Hematopoietic multipotent progenitor cell (in vitro differentiated cells): ENCODE results near the gene CST8. TPM values are rescaled to one million over a fixed set of nuclear protein-coding genes. Genes with fewer than 3 reads are reported as not detected.

ENCODE experiments used
- DNase-seq, 3 donors: peaks; one replicate each; pipeline ENCODE4 v3.0.0-alpha.2; 2011 to 2015; ENCODE audit warnings: low read depth in 2 of 3, low spot score in 2 of 3
- total RNA-seq: library from RNA; depleted of rRNA; stranded (reverse); fragments of >200 nt; gene quantifications from one replicate; pipeline ENCODE4 v1.2.3, GENCODE V29; 2012

The CST8 gene
- total RNA-seq, 1 donor = not detected

DNA sequence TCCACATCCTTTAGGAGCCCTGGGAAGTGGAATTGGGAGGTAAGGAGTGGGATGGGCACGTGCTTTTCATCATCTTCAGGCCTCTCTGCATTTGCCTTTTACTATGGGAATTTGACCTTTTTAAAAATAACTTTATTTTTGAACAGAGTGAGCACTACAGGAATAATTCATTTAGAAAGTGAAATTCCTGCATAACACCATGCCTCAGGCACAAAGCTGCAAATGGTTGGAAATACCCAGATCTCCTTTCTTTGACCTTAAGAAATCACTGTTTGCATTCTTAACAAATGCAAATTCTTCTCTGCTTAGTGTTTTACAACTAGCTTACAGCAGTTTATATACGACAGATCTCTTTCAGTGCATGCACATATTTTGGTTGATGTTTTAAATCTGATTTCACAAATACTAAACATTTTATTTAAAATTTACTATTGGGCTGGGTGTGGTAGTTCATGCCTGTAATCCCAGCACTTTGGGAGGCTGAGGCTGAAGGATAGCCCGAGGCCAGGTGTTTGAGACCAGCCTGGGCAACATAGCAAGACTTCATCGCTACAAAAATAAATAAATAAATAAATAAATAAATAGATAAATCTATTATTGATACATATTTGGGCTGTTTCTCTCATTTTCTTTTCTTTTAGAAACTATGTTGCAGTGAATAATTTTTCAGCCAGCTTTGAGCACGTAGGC lies 24.5 kb downstream of the CST8 start:
- no peak for DNase-seq

DNA sequence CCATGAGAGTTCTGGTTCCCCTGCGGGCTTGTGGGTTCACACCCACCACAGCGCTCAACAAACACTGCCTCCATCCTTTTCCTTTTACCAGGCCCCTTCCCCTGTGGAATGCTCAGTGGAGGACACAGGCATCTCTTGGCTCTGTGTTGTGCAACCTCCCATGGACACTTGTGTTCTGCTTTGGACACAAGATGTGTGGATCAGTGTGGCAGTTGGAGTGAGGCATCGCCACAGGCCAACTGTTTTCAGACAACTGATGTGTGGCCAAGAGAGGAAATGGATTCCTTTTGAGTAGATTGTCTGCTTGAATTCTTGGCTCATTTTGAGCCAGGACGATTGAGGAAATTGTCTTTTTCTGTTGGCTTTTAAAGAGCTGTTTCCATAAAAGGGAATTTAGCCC lies 26.8 kb downstream of the CST8 start:
- DNase-seq = no peak

DNA sequence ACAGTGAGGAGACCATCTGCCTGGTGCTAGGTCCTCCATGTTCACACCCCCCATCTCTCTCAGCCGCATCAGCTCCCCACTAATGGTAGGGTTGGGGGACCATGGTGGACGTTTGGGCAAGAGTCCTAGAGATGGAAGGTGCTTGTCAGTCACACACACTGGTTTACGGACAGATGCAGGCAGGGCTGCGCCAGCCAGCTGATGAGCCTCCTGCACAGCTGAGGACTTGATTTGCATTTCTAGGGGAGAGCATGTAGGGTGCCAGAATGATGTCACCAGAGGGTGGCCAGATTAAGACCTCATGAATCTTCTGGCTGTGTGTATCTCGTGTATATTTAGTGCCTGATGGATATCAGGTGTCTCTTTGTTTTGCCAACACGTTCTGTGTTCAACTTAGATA lies 28.6 kb downstream of the CST8 start:
- DNase-seq = no peak

DNA sequence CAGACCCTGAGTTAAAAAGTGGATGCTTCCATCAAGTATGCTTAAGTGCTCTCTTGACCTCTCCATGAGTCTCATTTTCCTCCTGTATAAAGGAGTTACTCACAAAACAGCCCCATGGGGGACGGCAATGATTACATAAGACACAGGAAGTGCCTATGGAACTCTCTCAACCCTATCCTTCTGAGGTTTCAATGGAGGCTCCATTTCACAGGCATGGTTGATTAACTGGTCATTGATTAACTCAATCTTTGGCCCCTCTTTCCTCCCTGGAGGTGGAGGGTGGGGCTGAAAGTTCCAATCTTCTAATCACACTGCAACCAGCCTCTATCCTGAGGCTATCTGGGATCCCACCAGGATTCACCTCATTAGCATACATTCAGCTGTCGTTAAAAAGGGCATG lies 29.3 kb downstream of the CST8 start:
- DNase-seq = no peak

DNA sequence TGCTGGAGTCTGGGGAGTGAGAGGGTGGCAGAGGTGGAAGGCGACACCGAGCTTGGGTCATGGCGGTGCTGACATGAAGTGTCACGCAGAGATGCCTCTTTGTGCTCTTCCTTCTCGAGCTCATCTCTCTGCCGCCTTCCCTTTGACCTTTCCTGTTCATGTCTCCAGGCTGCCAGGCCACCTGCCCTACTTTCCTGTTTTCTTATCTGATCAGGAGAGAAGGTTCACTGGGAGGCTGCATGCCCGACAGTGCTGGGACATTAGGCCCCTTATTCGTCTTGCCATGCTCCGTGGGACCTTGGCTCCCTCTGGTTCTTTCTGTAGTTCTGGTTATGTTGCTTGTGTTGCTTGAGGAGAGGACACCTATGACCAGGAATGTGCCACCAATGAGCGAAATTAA lies 33.2 kb downstream of the CST8 start:
- no peak for DNase-seq

DNA sequence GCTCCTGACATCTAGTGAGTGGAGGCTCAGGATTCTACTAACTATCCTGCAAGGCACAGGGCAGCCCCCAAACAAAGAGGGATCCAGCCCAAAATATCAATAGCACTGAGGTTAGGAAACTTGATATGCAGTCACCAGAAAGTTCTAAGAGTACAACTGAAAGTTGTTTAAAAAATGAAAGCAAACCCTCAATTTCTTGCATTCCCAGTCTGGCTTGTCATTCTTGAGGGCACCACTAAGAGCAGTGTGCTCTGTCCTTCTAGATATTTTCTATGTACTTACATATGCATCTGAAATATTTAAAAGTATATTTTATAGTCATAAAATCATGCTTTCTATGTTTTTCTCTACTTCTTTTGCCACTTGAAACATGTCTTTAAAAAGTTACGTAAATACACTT lies 35.9 kb downstream of the CST8 start:
- no peak for DNase-seq

DNA sequence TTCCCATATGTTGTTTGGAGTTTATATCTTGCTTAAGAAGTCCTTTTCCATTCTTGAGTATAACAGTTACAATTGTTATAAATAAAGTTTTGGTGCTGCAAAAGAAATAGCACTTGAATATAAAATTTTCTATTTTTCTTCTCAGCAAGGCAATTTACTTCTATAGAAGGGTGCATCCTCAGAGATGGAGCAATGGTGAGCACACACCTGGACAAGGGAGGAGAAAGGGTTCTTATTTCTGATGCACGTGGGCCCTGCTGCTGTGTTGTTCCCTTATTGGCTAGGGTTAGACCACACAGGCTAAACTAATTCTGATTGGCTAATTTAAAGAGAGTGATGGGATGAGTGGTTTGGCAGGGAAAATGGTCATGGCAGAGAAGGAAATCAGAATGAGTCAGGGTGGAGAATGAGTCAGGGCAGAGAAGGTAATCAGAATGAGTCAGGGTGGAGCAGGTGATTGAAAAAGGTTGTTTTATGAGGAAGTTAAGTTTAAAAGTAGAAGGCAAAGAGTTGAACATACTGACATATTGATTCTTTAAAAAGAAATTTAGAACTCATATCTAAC lies 38.0 kb downstream of the CST8 start:
- no peak for DNase-seq

DNA sequence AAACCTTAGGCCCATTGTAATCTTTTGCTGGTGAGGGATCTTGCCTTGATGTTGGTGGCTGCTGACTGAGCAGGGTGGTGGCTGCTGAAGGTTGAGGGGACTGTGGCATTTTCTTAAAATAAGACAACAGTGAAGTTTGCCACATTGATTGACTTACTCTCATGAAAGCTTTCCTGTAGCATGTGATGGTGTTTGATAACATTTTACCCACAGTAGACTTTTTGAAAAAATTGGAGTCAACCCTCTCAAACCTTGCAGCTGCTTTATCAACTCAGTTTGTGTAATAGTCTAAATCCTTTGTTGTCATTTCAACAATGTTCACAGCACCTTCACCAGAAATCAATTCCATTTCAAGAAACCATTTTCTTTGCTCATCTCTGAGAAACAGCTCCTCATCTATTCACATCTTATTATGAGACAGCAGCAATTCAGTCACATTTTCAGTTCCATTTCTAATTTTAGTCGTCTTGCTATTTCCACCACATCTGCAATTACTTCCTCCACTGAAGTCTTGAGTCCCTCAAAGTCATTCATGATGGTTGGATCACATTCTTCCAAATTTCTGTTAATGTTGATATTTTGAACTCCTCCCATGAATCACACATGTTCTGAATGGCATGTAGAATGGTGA lies 40.1 kb downstream of the CST8 start:
- no peak for DNase-seq

DNA sequence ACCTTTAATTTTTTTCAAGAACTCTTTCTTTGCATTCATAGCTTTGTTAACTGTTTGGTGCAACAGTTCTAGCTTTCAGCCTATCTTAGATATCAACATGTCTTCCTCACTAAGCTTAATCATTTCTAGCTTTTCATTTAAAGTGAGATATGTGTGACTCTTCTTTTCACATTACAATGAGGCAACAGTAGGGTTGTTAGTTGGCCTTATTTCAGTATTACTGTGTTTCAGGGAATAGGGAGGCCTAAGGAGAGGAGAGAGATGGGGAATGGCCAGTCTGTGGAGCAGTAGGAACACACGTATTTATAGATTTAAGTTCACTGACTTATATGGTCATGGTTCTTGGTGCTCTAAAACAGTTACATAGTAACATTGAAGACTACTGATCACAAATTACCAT lies 41.6 kb downstream of the CST8 start:
- no peak for DNase-seq

DNA sequence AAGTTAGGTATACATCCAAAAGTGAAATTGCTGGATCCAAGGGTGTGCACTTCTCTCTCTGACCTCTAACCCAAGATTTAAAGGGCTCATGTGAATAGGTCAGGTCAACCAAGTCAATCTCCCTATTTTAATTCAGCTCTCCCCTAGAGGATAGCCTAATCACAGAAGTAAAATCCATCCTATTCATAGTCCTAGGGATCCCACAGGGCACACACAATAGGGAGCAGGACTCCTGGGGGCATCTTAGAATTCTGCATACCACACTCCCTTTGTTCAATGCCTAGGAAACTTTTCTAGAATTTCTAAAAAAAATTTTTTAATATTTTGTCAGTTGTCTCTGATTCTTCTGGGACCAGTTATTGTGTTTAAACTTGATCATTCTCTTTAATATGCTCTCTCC lies 42.2 kb downstream of the CST8 start:
- no peak for DNase-seq

DNA sequence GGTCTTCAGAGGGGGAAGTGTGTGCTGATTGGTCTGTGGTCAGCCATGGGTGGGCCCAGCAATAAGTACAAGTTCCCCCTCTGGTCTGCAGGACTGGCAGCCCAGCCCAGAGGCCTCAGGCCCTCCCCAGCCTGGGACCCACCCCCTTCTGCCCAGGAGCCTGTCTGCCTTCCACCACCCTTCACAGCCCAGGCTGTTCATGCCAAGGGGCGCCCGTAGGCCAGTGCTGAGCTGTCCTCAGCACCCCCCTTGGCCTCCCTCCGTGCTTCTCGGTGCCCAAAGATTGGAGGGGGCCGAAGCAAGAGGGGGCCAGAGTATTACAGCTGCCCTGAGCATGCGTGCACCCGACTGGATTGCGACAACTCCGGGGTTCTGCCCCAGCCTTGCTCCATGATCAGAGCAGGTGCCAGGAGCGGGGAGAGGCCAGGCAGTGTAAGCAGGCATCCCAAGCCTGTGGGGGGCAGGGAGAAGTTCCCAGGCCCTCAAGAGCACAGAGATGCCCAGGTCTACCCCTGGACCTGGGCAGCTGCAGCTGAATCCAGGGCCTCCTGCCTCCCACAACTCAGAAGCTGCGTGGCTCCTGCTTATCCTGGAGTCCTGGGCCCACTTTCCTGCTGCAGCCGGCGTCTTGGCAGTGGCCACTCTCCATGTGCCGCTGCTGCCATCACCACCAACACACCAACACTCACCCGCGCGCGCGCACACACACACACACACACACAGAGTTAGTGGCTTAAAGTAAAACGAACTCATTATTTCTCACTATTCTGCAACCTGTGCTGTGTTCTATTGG lies 44.1 kb downstream of the CST8 start:
- DNase-seq = no peak

DNA sequence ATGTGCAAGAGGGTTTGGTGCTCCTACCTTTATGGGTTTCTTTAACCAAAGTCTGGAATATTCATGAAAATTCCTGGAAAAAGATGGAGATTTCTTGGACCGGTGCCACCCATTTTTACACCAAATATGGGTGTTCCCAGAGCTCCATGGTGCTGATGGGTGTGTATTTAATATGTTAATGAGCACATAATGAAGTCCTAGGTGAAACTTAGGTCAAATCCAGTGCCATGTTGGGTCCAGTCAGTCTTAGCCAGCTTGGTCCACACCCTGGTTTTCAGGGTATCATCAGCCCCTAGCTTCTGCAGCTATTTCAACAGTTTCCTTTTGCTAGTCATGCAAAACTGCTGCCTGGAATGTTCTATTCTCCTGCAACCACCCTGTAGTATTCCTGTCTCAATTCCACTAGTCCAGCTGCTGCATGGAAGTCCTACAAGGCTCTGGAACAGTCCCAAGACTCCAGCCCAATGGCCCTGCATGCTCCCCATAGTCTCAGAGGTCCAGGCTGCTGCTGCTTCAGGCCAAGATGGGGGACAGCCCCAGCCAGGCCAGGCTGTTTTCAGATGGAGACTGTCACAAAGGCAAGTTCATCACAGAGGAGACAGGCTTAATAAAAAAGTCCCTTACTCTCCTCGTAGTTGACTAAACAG lies 45.5 kb downstream of the CST8 start:
- DNase-seq = no peak

DNA sequence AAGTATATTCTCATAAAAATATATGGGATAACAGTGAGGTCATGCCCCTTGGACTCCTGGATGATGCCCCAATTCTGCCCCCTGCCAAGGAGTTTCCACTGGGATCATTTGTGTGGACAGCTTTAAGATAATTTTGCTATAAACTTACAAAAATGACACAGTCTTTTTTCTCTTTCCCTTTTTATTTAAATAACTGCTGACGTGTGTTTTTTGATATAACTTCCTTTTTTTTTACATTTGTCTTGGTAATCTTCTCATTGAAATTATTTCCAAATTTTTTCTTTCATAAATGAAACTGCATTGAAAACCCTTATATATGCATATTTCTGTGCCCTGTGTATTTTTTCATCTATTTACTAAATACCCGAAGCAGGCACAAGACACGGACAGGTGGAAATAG lies 46.1 kb downstream of the CST8 start:
- DNase-seq = no peak

DNA sequence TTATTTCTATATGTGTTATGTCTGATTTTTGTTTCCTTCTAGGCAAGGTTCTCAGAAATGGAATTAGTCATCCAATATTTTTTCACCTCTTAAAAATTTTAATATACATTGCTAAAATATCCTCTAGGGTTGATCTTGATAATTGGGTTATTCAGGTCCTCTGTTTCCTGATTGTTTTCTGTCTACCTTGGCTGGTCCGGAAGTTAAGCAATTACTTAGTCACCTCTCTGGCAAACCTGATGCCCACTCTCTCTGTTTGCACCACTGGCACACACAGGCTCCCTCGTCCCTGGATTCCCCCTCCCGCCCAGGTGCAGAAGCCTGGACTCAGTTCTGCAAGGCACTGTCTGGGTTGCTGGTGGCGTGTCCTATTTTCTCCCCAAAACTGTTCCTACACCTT lies 49.7 kb downstream of the CST8 start:
- DNase-seq = no peak

DNA sequence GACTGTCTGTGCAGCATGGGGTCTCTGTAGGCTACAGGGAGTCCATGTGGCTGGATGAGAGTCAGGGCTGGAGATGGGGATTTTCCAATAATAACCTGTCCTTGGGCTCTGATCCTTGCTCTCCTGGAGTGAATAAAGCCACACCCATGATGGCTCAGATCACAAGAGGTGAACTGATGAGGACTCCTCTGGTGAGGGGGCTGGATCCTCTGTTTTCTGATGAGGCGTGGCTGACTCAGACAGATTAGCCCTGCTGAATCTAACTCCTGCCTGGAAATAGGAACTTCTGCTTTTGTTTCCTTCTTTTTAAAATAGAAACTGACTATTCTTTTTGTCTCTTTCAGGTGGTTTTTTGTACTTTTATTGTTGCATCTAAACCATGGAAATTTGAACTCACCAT lies 50.4 kb downstream of the CST8 start:
- DNase-seq = peak in 1 of 3 donors; percentile 18

DNA sequence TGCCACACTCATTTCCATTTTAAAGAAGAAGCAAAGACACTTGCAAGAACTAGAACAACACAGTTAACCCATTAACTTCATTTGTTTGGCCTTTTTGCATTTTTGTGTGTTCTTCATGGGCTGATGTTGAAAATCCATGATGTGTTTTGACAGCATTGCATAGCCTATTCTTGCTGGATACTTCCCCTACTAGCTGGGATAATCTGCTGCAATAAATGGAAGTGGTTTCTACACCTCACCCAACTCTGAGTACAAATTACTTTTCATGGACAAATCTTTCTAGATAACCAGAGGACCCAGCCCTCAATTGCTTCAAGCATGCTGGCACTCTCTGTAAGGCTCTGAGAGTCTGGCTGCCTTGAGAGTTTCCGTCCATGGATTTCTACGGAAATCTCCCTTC lies 50.9 kb downstream of the CST8 start:
- no peak for DNase-seq

DNA sequence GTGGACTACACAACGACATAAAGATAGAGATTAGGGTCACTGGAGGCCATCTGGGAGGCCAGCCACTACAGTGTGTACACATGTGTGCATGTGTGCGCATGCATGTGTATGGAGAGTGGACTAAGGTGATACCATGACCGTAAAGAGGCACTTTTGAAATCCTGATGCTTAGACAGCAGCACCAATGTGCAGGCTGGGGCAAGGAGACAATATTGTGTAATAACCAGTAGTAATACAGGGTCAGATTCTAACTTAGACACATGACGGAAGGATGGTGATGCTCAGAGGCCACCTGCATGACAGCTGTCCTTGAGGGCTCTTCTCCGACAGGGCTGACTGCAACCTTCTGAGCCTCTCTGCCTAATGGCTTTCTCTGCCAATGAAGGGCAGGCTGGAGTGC lies 51.9 kb downstream of the CST8 start:
- DNase-seq = no peak

DNA sequence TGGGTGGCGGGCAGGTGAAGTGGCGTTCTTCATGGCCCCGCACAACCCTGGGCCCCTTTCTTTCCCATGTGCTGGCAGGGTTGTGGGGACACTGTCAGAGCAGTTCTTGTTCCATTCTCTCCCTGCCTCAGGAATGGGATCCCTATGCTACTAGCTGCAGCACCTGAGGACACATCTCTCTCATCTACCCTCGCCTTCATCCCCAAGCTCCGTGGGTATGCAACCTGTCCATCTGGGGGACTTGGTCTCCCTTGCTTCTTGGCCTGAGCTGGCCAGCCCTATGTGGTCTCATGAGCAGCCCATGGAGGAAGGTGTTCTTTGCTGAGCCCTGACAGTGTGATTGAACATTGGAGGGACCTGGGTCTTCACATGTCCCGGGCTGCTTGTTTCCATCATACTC lies 53.2 kb downstream of the CST8 start:
- DNase-seq = no peak
